DOHH2 (cell line): ENCODE data around the gene DMGDH.

Experiments
- EZH2phosphoT487 ChIP-seq: fragments of 200-600 bp; sonication (generic); IDR thresholded peaks from 2 replicates; pipeline ENCODE4 v1.6.1; 2017; ENCODE audit warnings: borderline replicate concordance, mild to moderate bottlenecking, antibody characterized with exemption, low read length, moderate library complexity, mixed read lengths
- TF ChIP-seq, protein P1 (sequence below): fragments of 200-600 bp; sonication (generic); IDR thresholded peaks from one replicate; pipeline ENCODE4 v1.5.1; 2014; ENCODE audit warnings: antibody characterized with exemption, mild to moderate bottlenecking, low read depth, low read length; ENCODE audit not compliant: poor library complexity, severe bottlenecking

DNA sequence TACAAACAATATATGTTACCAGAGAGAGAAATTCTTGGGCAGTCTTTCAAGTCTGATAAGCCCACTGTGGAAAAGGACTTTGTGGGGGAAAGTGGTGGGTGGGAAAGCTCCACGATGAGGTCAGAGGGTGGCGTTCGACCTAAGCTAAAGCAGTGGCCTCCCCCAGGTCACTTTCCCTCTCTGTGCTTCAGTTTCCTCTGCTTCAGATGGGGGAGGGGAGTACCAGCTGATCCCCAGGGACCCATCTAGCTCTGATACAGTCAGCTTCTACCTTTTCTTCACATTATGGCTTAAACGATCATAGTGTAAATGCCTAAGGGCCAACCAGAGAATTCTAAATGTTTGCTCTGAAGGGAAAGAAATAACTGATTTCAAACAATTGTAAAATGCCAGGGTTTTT, 47.7 kb downstream of the DMGDH start:
- TF ChIP-seq EZH2phosphoT487, result no peak
- TF ChIP-seq, protein P1, sequence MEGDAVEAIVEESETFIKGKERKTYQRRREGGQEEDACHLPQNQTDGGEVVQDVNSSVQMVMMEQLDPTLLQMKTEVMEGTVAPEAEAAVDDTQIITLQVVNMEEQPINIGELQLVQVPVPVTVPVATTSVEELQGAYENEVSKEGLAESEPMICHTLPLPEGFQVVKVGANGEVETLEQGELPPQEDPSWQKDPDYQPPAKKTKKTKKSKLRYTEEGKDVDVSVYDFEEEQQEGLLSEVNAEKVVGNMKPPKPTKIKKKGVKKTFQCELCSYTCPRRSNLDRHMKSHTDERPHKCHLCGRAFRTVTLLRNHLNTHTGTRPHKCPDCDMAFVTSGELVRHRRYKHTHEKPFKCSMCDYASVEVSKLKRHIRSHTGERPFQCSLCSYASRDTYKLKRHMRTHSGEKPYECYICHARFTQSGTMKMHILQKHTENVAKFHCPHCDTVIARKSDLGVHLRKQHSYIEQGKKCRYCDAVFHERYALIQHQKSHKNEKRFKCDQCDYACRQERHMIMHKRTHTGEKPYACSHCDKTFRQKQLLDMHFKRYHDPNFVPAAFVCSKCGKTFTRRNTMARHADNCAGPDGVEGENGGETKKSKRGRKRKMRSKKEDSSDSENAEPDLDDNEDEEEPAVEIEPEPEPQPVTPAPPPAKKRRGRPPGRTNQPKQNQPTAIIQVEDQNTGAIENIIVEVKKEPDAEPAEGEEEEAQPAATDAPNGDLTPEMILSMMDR, result no peak
